Hepatocyte (in vitro differentiated cells): Measurements from ENCODE around the gene NKX2-1.
A peak's percentile ranks its signal among the peaks of the same experiment; 100 is the strongest.

ENCODE experiments used
- CTCF ChIP-seq: fragments of 200-600 bp; sonication (generic); IDR thresholded peaks from 2 replicates; pipeline ENCODE4 v1.5.1; 2016; ENCODE audit warnings: antibody characterized with exemption, mild to moderate bottlenecking; ENCODE audit not compliant: poor library complexity
- EZH2 ChIP-seq: fragments of 200-600 bp; sonication (generic); IDR thresholded peaks from 2 replicates; pipeline ENCODE4 v1.6.1; 2016; ENCODE audit warnings: antibody characterized with exemption, mild to moderate bottlenecking, borderline replicate concordance

GRCh38 chr14:36518586-36519430, 1.2 kb downstream of the NKX2-1 start:
- TF ChIP-seq EZH2, result peak; percentile 99
- TF ChIP-seq CTCF, result no peak
